ENCODE data around the gene OR10G7.
"Not testable (repeated sequence)": the region's sequence is repeated elsewhere in the genome, so short reads cannot be mapped to it uniquely, and the experiment has no call there.

OR10G7 gene

GRCh38 chr11:124036666-124037065, 4.5 kb downstream of the OR10G7 start:
- FAIRE-seq = no peak

DNA sequence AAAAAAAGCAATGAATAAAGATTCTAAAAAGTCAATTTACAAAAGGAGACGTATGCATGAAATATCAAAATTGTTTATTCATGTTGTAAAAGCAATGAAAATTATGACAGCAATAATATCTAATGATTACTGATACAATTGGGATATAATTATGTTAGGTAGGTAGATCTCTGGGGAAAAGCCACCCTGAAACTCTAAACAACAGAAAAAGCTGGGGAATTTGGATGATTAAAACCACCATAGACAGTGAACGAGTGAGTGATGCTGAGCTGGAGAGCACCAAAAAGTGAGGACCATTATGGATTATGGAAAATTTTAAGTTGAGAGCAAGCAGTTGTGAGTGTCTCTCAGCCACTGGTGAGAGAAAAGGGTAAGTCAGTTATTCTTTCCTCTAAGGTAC, 14.6 kb downstream of the OR10G7 start, which contains the start of gene OR10G8:
OR10G8 (plus strand) TSS at position 301 of the 400 bp plus-strand sequence. CDS start 2,825 bp downstream, outside the sequence.
- no peak for FAIRE-seq

- FAIRE-seq = not testable (repeated sequence)
These were observed 25.3 kb downstream of the OR10G7 start for GRCh38 chr11:124015837-124016236.

DNA sequence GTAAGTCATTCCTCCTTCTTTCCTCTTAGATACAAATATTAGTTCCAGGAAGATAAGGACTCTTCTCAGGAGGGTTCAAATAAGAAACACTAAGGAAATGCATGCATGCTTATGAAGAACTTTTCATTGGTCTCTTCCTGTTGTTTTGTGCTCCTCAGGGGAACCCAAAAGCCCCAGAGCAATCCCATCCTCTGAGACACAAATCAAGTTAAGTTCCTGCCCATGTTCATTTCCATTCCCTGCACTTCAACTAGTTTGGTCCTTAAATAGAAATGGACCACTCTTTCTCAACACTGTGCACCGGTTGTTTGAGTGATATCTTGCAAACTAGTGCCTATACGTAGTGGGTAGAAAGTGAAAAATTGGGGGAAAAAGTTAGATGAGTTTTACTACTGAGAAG, 28.4 kb downstream of the OR10G7 start, which contains the start of gene OR10G4:
OR10G4 (plus strand) TSS at position 301 of the 400 bp plus-strand sequence. CDS start 2,578 bp downstream, outside the sequence.
- FAIRE-seq = no peak

- FAIRE-seq = no peak
These were observed 46.0 kb downstream of the OR10G7 start, which contains the start of gene OR10G6 for GRCh38 chr11:123995119-123995518. OR10G6 (minus strand) TSS chr11:123995161; CDS start chr11:123995161, 0 bp downstream.
